GM19025 (cell line): ENCODE measurements around the gene FAM234A.
"Not testable (repeated sequence)": the region's sequence is repeated elsewhere in the genome, so short reads cannot be mapped to it uniquely, and the experiment has no call there.

Experiments used
- ATAC-seq: cut with Tn5 transposase; IDR thresholded peaks from one replicate; pipeline ENCODE4 v1.9.1; 2021; ENCODE audit warnings: mild to moderate bottlenecking, low read depth, moderate library complexity; ENCODE audit not compliant: unreplicated experiment

FAM234A gene, protein sequence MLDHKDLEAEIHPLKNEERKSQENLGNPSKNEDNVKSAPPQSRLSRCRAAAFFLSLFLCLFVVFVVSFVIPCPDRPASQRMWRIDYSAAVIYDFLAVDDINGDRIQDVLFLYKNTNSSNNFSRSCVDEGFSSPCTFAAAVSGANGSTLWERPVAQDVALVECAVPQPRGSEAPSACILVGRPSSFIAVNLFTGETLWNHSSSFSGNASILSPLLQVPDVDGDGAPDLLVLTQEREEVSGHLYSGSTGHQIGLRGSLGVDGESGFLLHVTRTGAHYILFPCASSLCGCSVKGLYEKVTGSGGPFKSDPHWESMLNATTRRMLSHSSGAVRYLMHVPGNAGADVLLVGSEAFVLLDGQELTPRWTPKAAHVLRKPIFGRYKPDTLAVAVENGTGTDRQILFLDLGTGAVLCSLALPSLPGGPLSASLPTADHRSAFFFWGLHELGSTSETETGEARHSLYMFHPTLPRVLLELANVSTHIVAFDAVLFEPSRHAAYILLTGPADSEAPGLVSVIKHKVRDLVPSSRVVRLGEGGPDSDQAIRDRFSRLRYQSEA

DNA sequence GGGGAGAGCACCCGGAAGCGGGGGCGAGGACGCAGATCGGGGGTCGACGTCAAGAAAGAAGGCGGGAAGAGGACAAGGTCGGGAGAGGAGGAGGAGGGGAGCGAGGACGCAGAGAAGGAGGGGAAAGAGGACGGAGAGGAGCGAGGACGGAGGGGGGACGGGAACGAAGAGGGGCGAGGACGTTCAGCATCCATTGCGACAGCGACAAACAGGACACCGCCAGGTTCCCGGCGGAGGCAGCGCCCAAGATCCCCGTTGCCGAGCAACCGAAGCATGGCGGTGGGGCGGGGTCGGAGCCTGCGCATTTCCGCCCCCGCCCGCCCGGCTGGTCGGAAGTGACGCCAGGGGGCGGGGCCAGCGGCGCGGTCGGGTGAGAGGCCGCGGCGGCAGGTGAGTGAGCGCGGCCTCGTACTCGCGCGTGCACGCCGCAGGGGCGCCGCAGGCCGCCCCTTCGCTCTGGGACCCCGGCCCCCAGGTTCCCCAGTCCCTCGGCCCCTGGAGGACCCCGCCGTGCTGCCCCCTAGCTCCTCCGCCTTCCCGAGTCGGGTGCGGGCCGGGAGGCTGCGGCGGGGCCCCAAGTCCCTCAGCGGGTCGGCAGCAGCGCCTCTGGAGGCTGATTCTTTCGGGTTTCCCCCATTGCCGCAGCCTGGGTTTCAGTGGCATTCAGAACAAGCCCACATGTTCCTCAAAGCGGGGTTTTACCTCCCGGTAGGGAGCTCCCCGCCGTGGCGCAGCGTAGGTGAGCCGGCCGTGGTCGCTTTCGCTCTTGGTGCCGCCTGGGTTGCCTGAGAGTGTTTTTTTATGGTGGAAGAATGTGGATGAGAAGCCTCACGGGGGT, at the start of gene FAM234A:
TSS of gene FAM234A (plus strand) at position 354 of the 838 bp plus-strand sequence. CDS start 19,593 bp downstream, outside the sequence.
- peak; percentile 84 for ATAC-seq

- no peak for ATAC-seq
These were observed 49.4 kb upstream of the FAM234A start for GRCh38 chr16:185213-185612.

- no peak for ATAC-seq
These were observed 48.9 kb upstream of the FAM234A start for GRCh38 chr16:185691-186090.

- ATAC-seq: no peak
These were observed 47.3 kb upstream of the FAM234A start for GRCh38 chr16:187330-187729.

GRCh38 chr16:188674-189073, 45.9 kb upstream of the FAM234A start:
- ATAC-seq: no peak

- ATAC-seq: no peak
These were observed 44.9 kb upstream of the FAM234A start for GRCh38 chr16:189604-190186.

DNA sequence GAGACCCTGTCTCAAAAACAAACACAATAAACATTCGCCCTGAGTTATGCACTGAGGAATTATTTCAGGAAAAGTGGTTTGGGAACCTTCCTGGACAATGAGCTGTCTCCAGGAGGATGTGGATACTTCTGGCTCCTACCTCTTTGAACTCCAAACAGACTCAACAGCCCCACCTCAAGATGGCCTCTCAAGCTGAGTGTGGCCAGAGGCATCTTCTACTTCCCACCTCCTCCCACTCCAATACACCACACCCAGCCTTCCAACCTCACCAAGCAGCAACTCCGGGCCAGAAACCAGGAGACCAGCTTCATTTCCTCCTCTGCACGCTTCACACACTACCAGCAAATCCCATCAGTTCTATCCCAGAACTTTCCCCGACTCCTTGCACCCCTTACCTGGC, 42.8 kb upstream of the FAM234A start:
- ATAC-seq: no peak

DNA sequence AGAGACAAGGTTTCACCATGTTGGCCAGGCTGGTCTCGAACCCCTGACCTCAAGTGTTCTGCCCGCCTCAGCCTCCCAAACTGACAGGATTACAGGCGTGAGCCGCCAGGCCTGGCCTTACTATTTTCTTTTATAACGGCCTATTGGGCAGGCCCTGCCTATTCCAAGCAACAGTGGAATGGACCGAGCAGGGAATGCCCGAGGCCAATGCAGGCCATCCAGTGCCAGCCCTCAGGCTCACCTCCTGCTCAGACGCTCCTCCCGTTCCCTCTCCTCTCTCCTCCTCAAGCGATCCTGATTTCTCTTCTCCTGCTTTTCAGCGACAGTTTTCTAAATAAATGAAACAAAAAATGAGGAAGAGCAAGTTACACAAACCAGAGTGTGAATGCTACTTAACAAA, 41.9 kb upstream of the FAM234A start:
- ATAC-seq: no peak

GRCh38 chr16:193441-193840, 41.2 kb upstream of the FAM234A start:
- ATAC-seq: no peak

- no peak for ATAC-seq
These were observed 40.1 kb upstream of the FAM234A start for GRCh38 chr16:194516-194915.

DNA sequence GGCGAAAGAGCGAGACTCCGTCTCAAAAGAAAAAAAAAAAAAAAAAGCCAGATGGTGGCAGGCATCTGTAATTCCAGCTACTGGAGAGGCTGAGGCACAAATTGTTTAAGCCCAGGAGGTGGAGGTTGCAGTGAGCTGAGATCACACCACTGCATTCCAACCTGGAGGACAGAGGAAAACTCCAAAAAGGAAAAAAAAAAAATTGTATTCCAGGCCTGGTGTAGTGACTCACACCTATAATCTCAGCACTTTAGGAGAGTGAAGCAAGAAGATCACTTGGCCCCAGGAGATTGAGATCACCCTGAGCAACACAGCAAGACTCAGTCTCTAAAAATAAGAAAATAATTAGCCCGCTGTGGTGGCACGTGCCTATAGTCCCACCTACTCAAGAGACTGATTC, 34.2 kb upstream of the FAM234A start:
- no peak for ATAC-seq

DNA sequence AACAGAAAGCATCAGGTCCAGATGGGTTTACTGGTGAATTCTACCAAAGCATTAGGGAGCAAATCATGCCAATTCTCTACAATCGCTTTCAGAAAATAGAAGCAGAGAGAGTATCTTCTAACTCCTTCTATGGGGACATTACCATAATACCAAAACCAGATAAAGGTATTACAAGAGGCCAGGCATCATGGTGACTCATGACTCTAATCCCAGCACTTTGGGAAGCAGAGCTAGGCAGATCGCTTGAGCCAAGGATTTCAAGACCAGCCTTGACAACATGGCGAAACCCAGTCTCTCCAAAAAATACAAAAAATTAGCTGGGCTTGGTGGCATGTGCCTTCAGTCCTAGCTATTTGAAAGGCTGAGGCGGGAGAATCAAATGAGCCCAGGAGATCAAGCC, 31.4 kb upstream of the FAM234A start:
- ATAC-seq: no peak

DNA sequence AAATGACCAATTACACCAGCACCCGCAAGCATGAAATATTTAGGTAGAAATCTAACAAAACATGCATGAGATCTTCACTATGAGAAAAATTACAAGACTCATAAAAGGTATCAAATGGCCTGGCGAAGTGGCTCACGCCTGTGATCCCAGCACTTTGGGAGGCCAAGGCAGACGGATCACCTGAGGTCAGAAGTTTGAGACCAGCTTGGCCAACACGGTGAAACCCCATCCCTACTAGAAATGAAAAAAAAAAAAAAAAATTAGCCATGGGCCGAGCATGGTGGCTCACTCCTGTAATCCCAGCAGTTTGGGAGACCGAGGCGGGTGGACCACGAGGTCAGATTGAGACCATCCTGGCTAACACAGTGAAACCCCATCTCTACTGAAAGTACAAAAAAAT, 30.6 kb upstream of the FAM234A start:
- ATAC-seq: not testable (repeated sequence)

DNA sequence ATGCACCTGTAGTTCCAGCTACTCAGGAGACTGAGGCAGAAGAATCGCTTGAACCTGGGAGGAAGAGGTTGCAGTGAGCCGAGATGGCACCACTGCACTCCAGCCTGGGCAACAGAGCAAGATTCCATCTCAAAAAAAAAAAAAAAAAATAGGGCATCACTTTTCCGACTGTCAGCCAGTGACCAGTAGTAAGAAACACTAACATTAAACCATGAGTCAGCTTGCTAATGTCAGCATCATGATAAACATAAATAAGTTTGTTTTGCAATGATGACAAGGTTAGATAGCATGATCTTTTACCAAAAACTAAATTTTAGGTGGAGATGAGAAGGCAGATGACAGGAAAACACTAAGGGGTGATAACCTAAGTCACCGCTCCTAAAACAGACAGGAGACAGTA, 25.3 kb upstream of the FAM234A start:
- not testable (repeated sequence) for ATAC-seq

DNA sequence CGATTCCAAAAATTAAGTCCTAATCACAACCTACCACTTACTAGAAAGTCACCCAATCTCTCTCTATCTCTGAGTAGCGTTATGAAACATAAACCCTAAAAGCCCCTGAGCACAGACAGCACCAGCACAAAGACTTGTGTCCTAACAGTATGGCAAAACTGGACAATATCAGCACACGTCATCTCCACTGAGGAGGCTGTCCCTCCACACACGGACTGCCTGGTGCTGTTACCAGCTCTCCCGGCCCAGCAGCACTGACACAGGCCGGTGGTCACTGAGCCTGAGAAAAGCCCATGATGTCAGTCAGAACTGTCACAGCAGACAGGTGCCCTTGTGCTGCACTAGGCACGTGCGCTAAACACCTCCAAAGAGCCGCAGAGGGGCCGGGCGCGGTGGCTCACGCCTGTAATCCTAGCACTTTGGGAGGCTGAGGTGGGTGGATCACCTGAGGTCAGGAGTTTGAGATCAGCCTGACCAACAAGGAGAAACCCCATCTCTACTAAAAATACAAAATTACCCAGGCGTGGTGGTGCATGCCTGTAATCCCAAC, 22.9 kb upstream of the FAM234A start:
- ATAC-seq: not testable (repeated sequence)

DNA sequence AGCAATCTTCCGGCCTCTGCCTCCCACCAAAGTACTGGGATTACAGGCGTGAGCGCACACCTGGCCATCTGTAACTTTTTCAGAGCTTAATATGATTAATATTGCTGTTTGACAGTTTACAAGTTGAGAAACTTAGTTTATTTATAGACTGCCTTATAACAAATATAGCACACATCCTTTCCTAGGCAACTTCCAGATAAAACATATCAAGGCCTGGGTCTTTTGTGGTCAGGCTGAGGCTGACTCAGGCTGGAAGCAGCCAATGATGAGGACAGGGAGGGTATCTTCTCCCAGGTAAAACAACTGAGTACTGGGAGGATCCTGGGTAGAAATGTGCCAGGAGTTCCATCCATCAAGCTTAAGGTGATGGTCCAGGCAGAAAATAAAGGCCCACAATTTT, 21.6 kb upstream of the FAM234A start:
- ATAC-seq: no peak

- no peak for ATAC-seq
These were observed 14.6 kb upstream of the FAM234A start for GRCh38 chr16:220021-220420.

GRCh38 chr16:228151-228851, 6.3 kb upstream of the FAM234A start:
- ATAC-seq: no peak

GRCh38 chr16:228852-229730, 5.5 kb upstream of the FAM234A start, which contains the start of gene LUC7L:
Gene LUC7L (minus strand): TSS chr16:229449. CDS start chr16:229339, 110 bp downstream.
- ATAC-seq: peak; percentile 87
